ENCODE results near the gene APOL6. TPM values are rescaled to one million over a fixed set of nuclear protein-coding genes. Genes with fewer than 3 reads are reported as not detected.
"Not testable (repeated sequence)": the region's sequence is repeated elsewhere in the genome, so short reads cannot be mapped to it uniquely, and the experiment has no call there.

The APOL6 gene
- total and polyA plus RNA-seq, 8 donors: 7.7 to 49.2 (median 10.2) TPM

- TF ChIP-seq, protein P1, sequence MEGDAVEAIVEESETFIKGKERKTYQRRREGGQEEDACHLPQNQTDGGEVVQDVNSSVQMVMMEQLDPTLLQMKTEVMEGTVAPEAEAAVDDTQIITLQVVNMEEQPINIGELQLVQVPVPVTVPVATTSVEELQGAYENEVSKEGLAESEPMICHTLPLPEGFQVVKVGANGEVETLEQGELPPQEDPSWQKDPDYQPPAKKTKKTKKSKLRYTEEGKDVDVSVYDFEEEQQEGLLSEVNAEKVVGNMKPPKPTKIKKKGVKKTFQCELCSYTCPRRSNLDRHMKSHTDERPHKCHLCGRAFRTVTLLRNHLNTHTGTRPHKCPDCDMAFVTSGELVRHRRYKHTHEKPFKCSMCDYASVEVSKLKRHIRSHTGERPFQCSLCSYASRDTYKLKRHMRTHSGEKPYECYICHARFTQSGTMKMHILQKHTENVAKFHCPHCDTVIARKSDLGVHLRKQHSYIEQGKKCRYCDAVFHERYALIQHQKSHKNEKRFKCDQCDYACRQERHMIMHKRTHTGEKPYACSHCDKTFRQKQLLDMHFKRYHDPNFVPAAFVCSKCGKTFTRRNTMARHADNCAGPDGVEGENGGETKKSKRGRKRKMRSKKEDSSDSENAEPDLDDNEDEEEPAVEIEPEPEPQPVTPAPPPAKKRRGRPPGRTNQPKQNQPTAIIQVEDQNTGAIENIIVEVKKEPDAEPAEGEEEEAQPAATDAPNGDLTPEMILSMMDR (IDR thresholded peaks at IDR 0.05): no peak
- Histone ChIP-seq H3K4me3 (no peak overlapping the region), H3K9me3 (peaks cover 0 to 4% of the 10 kb centered on the region in 2 donors), H3K36me3 (no peaks in the 10 kb centered on the region), H3K4me1 (no peaks in the 10 kb centered on the region), H3K27me3 (no peaks in the 10 kb centered on the region), H3K27ac (no peak overlapping the region)
- no peak for ATAC-seq
- no peak for DNase-seq
- intact Hi-C loops (cut with DNase I): no loop called here
Measured at GRCh38 chr22:35674335-35674734, 26.1 kb downstream of the APOL6 start.

DNA sequence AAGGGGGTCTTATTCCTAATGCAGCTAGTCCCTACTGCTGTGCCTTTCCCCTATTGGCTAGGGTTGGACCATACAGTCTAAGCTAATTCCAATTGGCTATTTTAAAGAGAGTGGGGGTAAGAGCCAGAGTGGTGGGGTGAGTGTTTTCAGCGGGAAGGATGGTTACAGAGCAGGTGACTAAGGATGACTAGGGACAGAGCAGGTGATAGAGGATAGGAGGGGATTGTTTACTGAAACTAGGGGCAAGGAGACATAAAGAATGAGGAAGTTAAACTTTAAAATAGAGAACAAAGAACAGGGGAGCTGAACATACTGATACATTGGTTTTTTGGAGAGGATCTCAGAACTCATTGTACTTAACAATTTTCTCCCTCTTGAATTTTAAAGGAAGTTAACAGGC is 27.8 kb downstream of the APOL6 start:
- intact Hi-C loops (cut with DNase I); H3K36me3 ChIP-seq; H3K4me1 ChIP-seq; DNase-seq; ATAC-seq; H3K4me3 ChIP-seq; H3K27me3 ChIP-seq; H3K9me3 ChIP-seq; H3K27ac ChIP-seq: not testable (repeated sequence)

- Histone ChIP-seq H3K27ac (no peak overlapping the region), H3K4me3 (no peak overlapping the region), H3K27me3 (no peaks in the 10 kb centered on the region), H3K9me3 (peaks cover 0 to 16% of the 10 kb centered on the region in 2 donors), H3K36me3 (no peaks in the 10 kb centered on the region), H3K4me1 (no peaks in the 10 kb centered on the region)
- no peak for ATAC-seq
- no peak for DNase-seq
- intact Hi-C loops (cut with DNase I): no loop called here
- TF ChIP-seq, protein P1 (IDR thresholded peaks at IDR 0.05): no peak
Measured at GRCh38 chr22:35677460-35678187, 29.4 kb downstream of the APOL6 start.

DNA sequence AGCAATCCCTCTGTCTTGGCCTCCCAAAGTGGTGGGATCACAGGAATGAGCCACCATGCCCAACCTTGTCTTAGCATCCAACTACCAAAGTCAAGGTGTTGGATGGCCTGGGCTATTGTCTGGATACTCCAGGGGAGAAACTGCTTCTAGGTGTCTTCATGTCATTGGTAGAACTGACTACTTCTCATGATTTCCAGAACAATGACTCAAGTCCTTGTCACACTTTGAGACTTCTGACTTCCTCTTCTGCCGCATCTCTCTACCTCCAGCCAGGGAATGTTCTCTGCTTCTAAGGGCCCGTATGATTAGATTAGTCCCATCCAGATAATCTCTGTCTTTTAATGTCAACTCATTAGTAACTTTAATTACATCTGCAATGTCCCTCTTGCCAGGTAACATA is 30.6 kb downstream of the APOL6 start:
- Histone ChIP-seq H3K27me3 (no peaks in the 10 kb centered on the region), H3K27ac (no peak overlapping the region), H3K9me3 (peaks cover 0 to 16% of the 10 kb centered on the region in 2 donors), H3K4me1 (no peaks in the 10 kb centered on the region), H3K4me3 (no peak overlapping the region), H3K36me3 (no peaks in the 10 kb centered on the region)
- TF ChIP-seq, protein P1 (IDR thresholded peaks at IDR 0.05): no peak
- intact Hi-C loops (cut with DNase I): no loop called here
- no peak for DNase-seq
- no peak for ATAC-seq

- H3K4me1 ChIP-seq; intact Hi-C loops (cut with DNase I): not testable (repeated sequence)
Measured at GRCh38 chr22:35679492-35679891, 31.2 kb downstream of the APOL6 start.

DNA sequence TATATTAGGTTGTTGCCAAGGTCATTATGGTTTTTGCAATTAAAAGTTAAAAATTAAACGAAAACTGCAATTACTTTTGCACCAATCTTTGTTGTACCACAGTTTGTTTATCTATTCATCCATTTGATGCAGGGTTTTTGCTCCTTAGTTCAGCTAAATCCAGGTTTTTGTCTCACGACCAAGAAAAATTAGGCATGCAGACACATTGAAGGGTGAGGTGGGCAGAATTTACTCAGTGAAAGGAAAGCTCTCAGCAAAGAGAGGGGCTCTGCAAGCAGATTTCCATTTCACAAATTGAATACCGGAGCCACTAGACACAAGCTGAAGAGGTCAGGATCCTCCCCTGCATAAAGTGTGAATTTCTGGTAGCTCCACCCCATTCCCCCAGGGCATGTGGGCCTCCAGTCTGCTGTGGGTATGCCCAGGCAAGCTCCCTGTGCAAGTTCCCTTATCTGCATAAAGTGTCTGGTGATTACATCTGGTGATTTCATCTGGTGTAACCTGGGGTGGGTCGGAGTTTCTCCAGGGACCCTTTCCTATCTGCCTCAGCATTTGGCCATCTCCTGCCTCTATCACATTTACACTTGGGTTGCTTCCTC is 33.3 kb downstream of the APOL6 start:
- no peak for ATAC-seq

More at GRCh38 chr22:35679492-35679891, 31.2 kb downstream of the APOL6 start:
- H3K27ac ChIP-seq, DNase-seq, H3K4me3 ChIP-seq, ATAC-seq, H3K36me3 ChIP-seq, H3K27me3 ChIP-seq: not testable (repeated sequence)
- H3K9me3 ChIP-seq: peaks cover 0 to 16% of the 10 kb centered on the region in 2 donors

More for the DNA sequence above, 33.3 kb downstream of the APOL6 start:
- no peaks in the 10 kb centered on the region for H3K36me3 ChIP-seq
- no peaks in the 10 kb centered on the region for H3K27me3 ChIP-seq
- no peak overlapping the region for H3K4me3 ChIP-seq
- TF ChIP-seq, protein P1 (IDR thresholded peaks at IDR 0.05): no peak
- no peaks in the 10 kb centered on the region for H3K4me1 ChIP-seq
- no peak for DNase-seq
- peaks cover 0 to 12% of the 10 kb centered on the region in 2 donors for H3K9me3 ChIP-seq
- H3K27ac ChIP-seq: no peak overlapping the region
- intact Hi-C loops (cut with DNase I): no loop called here
